Activated T-cell treated with anti-CD3 and anti-CD28 coated beads for 1 hour (primary cell): Measurements from ENCODE around the gene WNT7B.

Source experiments
- DNase-seq: peaks from one replicate; pipeline ENCODE4 v3.0.0-alpha.2; 2020; ENCODE audit warnings: low read depth

WNT7B gene

GRCh38 chr22:45887202-45888131 is 89.5 kb downstream of the WNT7B start:
- DNase-seq, result no peak

GRCh38 chr22:45886540-45886939 is 90.4 kb downstream of the WNT7B start:
- DNase-seq, result no peak

GRCh38 chr22:45885941-45886395 is 91.0 kb downstream of the WNT7B start:
- DNase-seq, result no peak

- no peak for DNase-seq
These were observed 91.7 kb downstream of the WNT7B start for GRCh38 chr22:45885171-45885840.

- DNase-seq, result no peak
These were observed 92.5 kb downstream of the WNT7B start for GRCh38 chr22:45884201-45885062.

DNA sequence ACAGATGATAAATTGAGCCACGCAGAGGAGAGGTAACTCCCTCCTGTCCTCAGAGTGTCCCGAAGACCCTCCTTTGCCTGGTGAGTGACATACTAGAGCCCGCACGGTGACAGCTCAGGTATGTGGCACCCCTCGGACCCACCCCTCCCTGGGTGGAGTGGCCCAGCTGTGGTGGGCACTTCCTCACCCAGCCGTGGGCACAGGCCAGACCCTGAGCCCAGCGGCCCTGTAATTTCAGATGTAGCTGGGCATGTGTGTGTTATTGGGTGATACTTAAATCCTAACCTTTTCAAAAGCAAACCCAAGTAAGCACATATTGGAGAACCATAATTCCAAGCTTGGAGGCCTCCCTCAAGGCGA is 93.2 kb downstream of the WNT7B start:
- no peak for DNase-seq

GRCh38 chr22:45882881-45883810 is 93.8 kb downstream of the WNT7B start:
- no peak for DNase-seq

- no peak for DNase-seq
These were observed 95.5 kb downstream of the WNT7B start for GRCh38 chr22:45881524-45881875.

DNA sequence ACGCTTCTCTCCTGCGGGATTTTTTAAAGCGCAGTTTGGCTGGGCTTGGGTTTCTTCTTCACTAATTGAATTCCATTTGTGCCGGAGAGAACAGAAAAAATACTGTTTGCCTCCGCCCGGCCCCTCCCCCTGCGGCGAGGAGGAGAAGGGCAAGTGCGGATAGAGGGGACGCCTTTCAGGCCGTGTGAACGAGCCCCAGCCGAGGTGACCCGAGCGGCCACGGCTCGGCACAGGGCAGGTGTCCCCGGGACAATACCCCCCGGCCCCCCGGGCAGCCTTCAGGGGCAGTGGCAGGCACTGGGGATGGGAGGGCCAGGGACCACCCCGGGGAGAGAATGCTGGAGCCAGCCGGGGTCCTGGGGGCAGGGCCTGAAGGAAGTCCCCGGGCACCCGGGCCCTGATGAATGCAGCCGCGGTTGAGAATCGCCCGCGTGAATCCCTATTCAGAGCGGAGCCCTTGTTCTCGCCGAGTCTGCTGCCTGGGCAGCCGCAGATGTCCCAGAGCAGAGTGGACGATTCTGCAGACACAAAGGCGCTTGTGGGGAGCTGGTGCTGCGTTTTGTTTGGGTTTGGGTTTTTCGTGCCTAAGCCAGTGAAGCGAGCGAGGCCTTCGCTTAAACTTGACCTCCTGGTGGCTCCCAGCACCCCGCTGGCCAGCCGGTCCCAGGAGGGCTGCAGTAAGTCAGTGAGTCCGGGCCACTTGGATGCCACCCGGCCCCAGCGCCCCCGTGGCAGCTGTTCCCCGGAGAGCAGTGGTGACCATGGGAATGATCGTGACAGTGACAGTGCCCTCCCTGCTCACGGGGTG is 96.0 kb downstream of the WNT7B start:
- no peak for DNase-seq

- DNase-seq, result no peak
These were observed 96.8 kb downstream of the WNT7B start for GRCh38 chr22:45880091-45880715.

GRCh38 chr22:45879552-45879949 is 97.4 kb downstream of the WNT7B start:
- DNase-seq, result no peak

DNA sequence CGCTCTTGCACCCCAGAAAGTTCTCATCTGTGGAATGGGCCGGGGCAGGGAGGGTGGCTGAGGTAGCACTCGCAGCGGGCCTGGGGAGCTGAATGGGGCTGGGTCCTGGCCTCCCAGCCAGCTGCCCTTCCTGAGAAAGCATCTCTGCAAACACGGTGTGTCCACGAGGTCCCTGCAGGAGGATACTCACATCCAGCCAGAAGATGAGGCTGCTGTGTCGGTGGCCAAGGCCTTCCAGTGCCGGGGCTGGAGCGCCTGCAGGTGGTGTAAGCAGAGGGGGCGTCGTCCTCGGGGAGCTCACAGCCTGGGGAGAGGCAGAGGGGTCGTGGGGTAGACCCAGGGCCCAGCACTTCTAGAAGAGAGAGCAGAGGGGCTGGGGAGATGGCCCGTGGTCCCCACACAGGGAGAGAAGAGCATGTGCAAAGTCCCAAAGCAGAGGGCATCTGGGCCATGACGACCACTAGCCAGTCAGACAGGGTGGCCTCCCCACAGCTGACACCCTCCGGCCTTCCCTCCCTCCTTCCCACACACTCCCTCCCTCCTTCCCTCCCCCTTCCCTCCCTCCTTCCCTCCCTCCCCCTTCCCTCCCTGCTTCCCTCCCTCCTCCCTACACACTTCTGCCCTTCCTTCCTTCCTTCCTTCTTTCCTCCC is 97.9 kb downstream of the WNT7B start:
- no peak for DNase-seq

- no peak for DNase-seq
These were observed 98.7 kb downstream of the WNT7B start for GRCh38 chr22:45878051-45878781.

GRCh38 chr22:45877651-45878050 is 99.3 kb downstream of the WNT7B start:
- DNase-seq, result no peak

- no peak for DNase-seq
These were observed 100.0 kb downstream of the WNT7B start for GRCh38 chr22:45877036-45877380.

GRCh38 chr22:45876136-45877035 is 100.6 kb downstream of the WNT7B start:
- DNase-seq, result no peak

GRCh38 chr22:45872659-45873263 is 104.2 kb downstream of the WNT7B start:
- no peak for DNase-seq
